ENCODE data around the gene ABHD2. TPM values are rescaled to one million over a fixed set of nuclear protein-coding genes. Genes with fewer than 3 reads are reported as not detected.

Gene ABHD2
- total RNA-seq, 4 donors from 2014 or later = 29.7 to 48.1 (median 35.9) TPM

GRCh38 chr15:89097313-89097712 is 9.1 kb downstream of the ABHD2 start:
- H3K27ac ChIP-seq = peak overlapping the region in 2 of 4 donors; percentile 15 to 46
- no peak for DNase-seq (ENCODE audit: low spot score in 2 of 2)
- H3K4me1 ChIP-seq = peaks cover 0 to 79% (median 36%) of the 10 kb centered on the region in 4 donors
- H3K4me3 ChIP-seq = no peak overlapping the region
- H3K27me3 ChIP-seq = no peaks in the 10 kb centered on the region
- H3K36me3 ChIP-seq = no peaks in the 10 kb centered on the region
- TF ChIP-seq EP300 (IDR thresholded peaks at IDR 0.05) = no peak
- TF ChIP-seq CTCF (IDR thresholded peaks at IDR 0.05) = no peak
- no peak for TF ChIP-seq POLR2A (IDR thresholded peaks at IDR 0.05)
- no peaks in the 10 kb centered on the region for H3K9me3 ChIP-seq
- 88 to 92% methylated on average over 1 of the region's 1 CpG for WGBS, 2 donors

DNA sequence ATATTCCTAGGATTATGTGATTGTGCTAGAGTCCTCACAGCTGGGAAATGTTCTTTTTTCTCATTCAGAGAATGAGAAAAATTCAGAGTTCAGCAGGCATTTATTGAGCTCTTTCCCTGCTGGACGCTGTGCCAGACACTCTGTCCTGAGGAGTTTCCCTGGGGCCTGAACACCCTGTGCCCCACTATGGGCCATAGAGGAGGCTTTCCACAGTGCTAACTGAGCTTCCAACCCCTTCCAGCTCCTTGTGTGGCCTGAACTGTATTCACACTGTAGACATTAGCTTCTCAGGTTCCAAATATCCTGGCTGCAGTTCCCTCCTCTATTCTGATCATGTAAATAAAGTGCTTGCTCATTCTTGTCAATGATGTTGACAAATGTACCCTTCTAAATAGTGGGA is 10.0 kb downstream of the ABHD2 start:
- Histone ChIP-seq H3K27ac (peak overlapping the region in 2 of 4 donors; percentile 7 to 31), H3K4me1 (peaks cover 0 to 79% (median 34%) of the 10 kb centered on the region in 4 donors)

GRCh38 chr15:89099968-89100367 is 11.7 kb downstream of the ABHD2 start:
- no peak overlapping the region for H3K4me3 ChIP-seq
- no peaks in the 10 kb centered on the region for H3K9me3 ChIP-seq
- H3K27me3 ChIP-seq = no peaks in the 10 kb centered on the region
- DNase-seq (ENCODE audit: low spot score in 2 of 2) = no peak
- no peak overlapping the region for H3K27ac ChIP-seq
- no peak for TF ChIP-seq EP300 (IDR thresholded peaks at IDR 0.05)
- TF ChIP-seq POLR2A (IDR thresholded peaks at IDR 0.05) = no peak
- no peak for TF ChIP-seq CTCF (IDR thresholded peaks at IDR 0.05)
- peaks cover 0 to 87% (median 34%) of the 10 kb centered on the region in 4 donors for H3K4me1 ChIP-seq
- H3K36me3 ChIP-seq = peaks cover 0 to 13% (median 0%) of the 10 kb centered on the region in 3 donors
- 95 to 97% methylated on average over 3 of the region's 3 CpGs for WGBS, 2 donors

More for the DNA sequence above, 10.0 kb downstream of the ABHD2 start:
- no peak for TF ChIP-seq EP300 (IDR thresholded peaks at IDR 0.05)
- TF ChIP-seq CTCF (IDR thresholded peaks at IDR 0.05) = no peak
- TF ChIP-seq POLR2A (IDR thresholded peaks at IDR 0.05) = no peak
- H3K4me3 ChIP-seq = no peak overlapping the region
- WGBS, 2 donors = 28 to 55% methylated on average over 1 of the region's 1 CpG
- H3K36me3 ChIP-seq = no peaks in the 10 kb centered on the region
- no peak for DNase-seq (ENCODE audit: low spot score in 2 of 2)
- H3K9me3 ChIP-seq = no peaks in the 10 kb centered on the region
- no peaks in the 10 kb centered on the region for H3K27me3 ChIP-seq

DNA sequence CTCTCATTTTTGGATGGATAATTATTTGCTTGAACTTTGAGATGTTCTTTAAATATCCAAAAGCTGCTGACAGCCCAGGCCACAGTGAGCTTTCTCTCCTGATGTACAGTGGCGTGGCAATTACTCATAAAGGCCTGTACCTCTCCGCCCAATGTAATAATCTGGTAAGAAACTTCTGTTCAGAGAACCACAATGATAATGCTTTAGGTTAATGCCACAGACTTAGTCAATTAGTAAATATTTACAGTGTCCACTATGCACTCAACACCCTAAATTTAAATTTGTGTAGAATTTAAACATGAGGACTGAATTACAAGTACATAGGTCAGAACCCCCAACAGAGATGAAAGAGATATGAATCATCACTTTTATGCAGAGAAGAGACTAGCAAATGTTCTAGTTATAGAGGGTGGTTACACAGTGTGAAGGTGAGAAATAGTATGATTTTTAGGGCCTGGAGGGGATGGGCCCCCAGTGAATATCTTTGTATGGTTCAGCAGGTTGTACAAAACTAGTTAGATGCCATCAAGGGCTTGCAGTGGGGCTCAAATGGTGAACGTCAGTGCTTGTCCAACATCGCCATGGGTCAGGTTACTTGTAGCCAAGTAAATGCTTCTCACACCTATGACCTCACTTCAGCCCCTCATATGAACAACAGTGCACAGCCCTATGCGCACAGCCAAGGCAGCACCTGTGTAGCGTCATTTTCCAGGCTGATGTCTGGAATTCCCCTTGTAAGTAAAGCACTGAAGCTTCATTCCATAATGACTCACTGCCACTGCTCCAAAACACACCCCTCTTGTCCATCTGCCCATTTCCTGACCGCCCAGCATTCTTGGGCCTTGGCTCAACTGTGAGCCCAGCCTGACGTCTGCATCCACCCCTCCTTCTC is 13.3 kb downstream of the ABHD2 start:
- H3K4me1 ChIP-seq = peaks cover 0 to 87% (median 31%) of the 10 kb centered on the region in 4 donors
- DNase-seq (ENCODE audit: low spot score in 2 of 2) = peak; percentile 62 to 78
- TF ChIP-seq POLR2A (IDR thresholded peaks at IDR 0.05) (no peak), CTCF (IDR thresholded peaks at IDR 0.05) (no peak), EP300 (IDR thresholded peaks at IDR 0.05) (peak; percentile 30 to 68)
- peak overlapping the region in 3 of 4 donors; percentile 16 to 74 (median 65) for H3K27ac ChIP-seq
- no peaks in the 10 kb centered on the region for H3K27me3 ChIP-seq
- 52 to 57% methylated on average over 8 of the region's 8 CpGs for WGBS, 2 donors
- peaks cover 0 to 13% (median 0%) of the 10 kb centered on the region in 3 donors for H3K36me3 ChIP-seq
- no peaks in the 10 kb centered on the region for H3K9me3 ChIP-seq
- no peak overlapping the region for H3K4me3 ChIP-seq

Data from tibial nerve (tissue), 4 donors.